ENCODE results near the gene TMEM202.

DNA sequence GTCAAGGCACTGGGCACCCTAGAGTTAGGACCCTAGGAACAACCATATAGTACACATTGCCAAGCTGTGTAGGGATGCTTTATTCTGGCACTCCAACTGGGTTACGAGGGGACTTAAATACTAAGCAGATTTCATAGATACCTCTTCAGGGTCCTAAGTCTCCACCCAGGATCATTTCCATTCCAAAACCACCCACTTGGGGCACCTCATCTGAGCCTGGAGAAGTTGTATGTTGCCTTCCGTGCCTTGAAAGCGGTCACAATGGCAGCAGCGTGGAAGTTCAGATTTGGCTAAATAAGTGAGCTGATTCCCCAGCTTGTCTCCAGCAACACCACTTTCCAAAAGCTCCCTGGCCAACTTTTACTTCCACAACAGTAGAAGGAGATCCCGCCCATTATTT, 4.6 kb downstream of the TMEM202 start:
- TF ChIP-seq RAD21 (IDR thresholded peaks at IDR 0.05; ENCODE audit: low read depth) (no peak), TEAD4 (IDR thresholded peaks at IDR 0.05) (no peak), CEBPB (IDR thresholded peaks at IDR 0.05) (no peak), EGR1 (IDR thresholded peaks at IDR 0.05) (no peak)
- TF ChIP-seq, protein P1, sequence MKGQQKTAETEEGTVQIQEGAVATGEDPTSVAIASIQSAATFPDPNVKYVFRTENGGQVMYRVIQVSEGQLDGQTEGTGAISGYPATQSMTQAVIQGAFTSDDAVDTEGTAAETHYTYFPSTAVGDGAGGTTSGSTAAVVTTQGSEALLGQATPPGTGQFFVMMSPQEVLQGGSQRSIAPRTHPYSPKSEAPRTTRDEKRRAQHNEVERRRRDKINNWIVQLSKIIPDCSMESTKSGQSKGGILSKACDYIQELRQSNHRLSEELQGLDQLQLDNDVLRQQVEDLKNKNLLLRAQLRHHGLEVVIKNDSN (IDR thresholded peaks at IDR 0.05): no peak
- TF ChIP-seq, protein P2, sequence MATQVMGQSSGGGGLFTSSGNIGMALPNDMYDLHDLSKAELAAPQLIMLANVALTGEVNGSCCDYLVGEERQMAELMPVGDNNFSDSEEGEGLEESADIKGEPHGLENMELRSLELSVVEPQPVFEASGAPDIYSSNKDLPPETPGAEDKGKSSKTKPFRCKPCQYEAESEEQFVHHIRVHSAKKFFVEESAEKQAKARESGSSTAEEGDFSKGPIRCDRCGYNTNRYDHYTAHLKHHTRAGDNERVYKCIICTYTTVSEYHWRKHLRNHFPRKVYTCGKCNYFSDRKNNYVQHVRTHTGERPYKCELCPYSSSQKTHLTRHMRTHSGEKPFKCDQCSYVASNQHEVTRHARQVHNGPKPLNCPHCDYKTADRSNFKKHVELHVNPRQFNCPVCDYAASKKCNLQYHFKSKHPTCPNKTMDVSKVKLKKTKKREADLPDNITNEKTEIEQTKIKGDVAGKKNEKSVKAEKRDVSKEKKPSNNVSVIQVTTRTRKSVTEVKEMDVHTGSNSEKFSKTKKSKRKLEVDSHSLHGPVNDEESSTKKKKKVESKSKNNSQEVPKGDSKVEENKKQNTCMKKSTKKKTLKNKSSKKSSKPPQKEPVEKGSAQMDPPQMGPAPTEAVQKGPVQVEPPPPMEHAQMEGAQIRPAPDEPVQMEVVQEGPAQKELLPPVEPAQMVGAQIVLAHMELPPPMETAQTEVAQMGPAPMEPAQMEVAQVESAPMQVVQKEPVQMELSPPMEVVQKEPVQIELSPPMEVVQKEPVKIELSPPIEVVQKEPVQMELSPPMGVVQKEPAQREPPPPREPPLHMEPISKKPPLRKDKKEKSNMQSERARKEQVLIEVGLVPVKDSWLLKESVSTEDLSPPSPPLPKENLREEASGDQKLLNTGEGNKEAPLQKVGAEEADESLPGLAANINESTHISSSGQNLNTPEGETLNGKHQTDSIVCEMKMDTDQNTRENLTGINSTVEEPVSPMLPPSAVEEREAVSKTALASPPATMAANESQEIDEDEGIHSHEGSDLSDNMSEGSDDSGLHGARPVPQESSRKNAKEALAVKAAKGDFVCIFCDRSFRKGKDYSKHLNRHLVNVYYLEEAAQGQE (IDR thresholded peaks at IDR 0.05; ENCODE audit: low read depth): no peak
- TF ChIP-seq, protein P3, sequence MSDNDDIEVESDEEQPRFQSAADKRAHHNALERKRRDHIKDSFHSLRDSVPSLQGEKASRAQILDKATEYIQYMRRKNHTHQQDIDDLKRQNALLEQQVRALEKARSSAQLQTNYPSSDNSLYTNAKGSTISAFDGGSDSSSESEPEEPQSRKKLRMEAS (IDR thresholded peaks at IDR 0.05): no peak
